H1 (cell line): ENCODE results near the gene USH2A. TPM values are rescaled to one million over a fixed set of nuclear protein-coding genes. Genes with fewer than 3 reads are reported as not detected.

Experiments used
- CTCF ChIA-PET: fragments of 300-600 bp; sonication (Branson Sonifier 250); formaldehyde crosslinking; loops from one replicate; lab custom pipeline; 2021; ENCODE audit not compliant: partially characterized antibody; lab: Charles Lee
- POLR2A ChIA-PET: fragments of 300-600 bp; sonication (Branson Sonifier 250); formaldehyde crosslinking; loops from one replicate; lab custom pipeline; 2021; ENCODE audit warnings: inconsistent platforms; ENCODE audit not compliant: partially characterized antibody; lab: Charles Lee
- DNase-seq, 2 experiments: peaks; one replicate each; pipeline versions ENCODE4 v3.0.0 to v3.0.0-alpha.2; 2010 to 2022; ENCODE audit warnings: low spot score in 2 of 2, low read depth in 1 of 2, mixed read lengths in 1 of 2
- FAIRE-seq: peaks from 2 replicates; lab custom pipeline; 2011; peaks lifted over from hg19 to GRCh38; lab: Jason Lieb, UNC
- H2AFZ ChIP-seq: 2 replicates; pipeline ENCODE4 v1.8.1; 2012; ENCODE audit warnings: low read length, inconsistent platforms
- H2AK5ac ChIP-seq: 2 replicates; pipeline ENCODE4 v1.6.1; 2013; ENCODE audit warnings: low read depth, low read length
- H2BK120ac ChIP-seq: replicated peaks from 2 replicates; pipeline ENCODE3; 2013; ENCODE audit warnings: low read depth, low read length, inconsistent platforms
- H2BK12ac ChIP-seq: 2 replicates; pipeline ENCODE4 v1.6.1; 2013; ENCODE audit warnings: low read depth, low read length
- H2BK15ac ChIP-seq: 2 replicates; pipeline ENCODE4 v1.6.1; 2013; ENCODE audit warnings: low read length
- H2BK20ac ChIP-seq: 2 replicates; pipeline ENCODE4 v1.6.1; 2013; ENCODE audit warnings: low read length
- H2BK5ac ChIP-seq: 2 replicates; pipeline ENCODE4 v1.6.1; 2013; ENCODE audit warnings: low read depth, low read length
- H3K14ac ChIP-seq: 2 replicates; pipeline ENCODE4 v1.6.1; 2013; ENCODE audit warnings: inconsistent platforms; ENCODE audit not compliant: insufficient read length
- H3K18ac ChIP-seq: 2 replicates; pipeline ENCODE4 v1.6.1; 2013; ENCODE audit warnings: low read length; ENCODE audit errors: extremely low read depth
- H3K23ac ChIP-seq: 2 replicates; pipeline ENCODE4 v1.6.1; 2013; ENCODE audit warnings: inconsistent platforms; ENCODE audit not compliant: insufficient read length
- H3K23me2 ChIP-seq: 2 replicates; pipeline ENCODE4 v1.6.1; 2013; ENCODE audit warnings: low read depth, low read length
- H3K27ac ChIP-seq: 2 replicates; pipeline ENCODE4 v1.6.1; 2011; ENCODE audit warnings: low read depth, low read length, inconsistent platforms
- H3K27me3 ChIP-seq, 4 experiments: replicated peaks in 1 of 4; 1 replicate in 1 of 4; 2 replicates in 3 of 4; pipeline versions ENCODE4 v1.6.1 to v1.8.1; 2011 to 2013; ENCODE audit warnings: low read length in 3 of 4, mild to moderate bottlenecking in 3 of 4, inconsistent platforms in 2 of 4, mixed read lengths in 2 of 4, moderate library complexity in 1 of 4; ENCODE audit not compliant: control insufficient read depth in 3 of 4, insufficient read depth in 3 of 4; ENCODE audit errors: extremely low read depth in 1 of 4
- H3K36me3 ChIP-seq, 4 experiments: 2 replicates each; pipeline versions ENCODE4 v1.6.1 to v1.8.1; 2011 to 2013; ENCODE audit warnings: mild to moderate bottlenecking in 4 of 4, low read length in 3 of 4, moderate library complexity in 2 of 4, control low read depth in 1 of 4, inconsistent platforms in 1 of 4; ENCODE audit not compliant: insufficient read depth in 4 of 4, control insufficient read depth in 2 of 4
- H3K4ac ChIP-seq: replicated peaks from 2 replicates; pipeline ENCODE3; 2013; ENCODE audit warnings: low read length, low read depth, mixed read lengths, inconsistent platforms; ENCODE audit not compliant: insufficient read length
- H3K4me1 ChIP-seq, 4 experiments: replicated peaks in 1 of 4; 1 replicate in 1 of 4; 2 replicates in 3 of 4; pipeline versions ENCODE4 v1.6.1 to v1.8.1; 2011 to 2013; ENCODE audit warnings: low read length in 3 of 4, inconsistent platforms in 2 of 4, mixed read lengths in 1 of 4; ENCODE audit not compliant: insufficient read depth in 4 of 4, control insufficient read depth in 3 of 4
- H3K4me2 ChIP-seq, 2 experiments: 2 replicates each; pipeline versions ENCODE4 v1.6.1 to v1.8.1; 2011 to 2013; ENCODE audit warnings: low read depth in 2 of 2, low read length in 2 of 2, control low read depth in 1 of 2, inconsistent platforms in 1 of 2, mild to moderate bottlenecking in 1 of 2; ENCODE audit not compliant: insufficient read depth in 1 of 2
- H3K4me3 ChIP-seq, 4 experiments: fragments of 200-600, 300-600 bp in 1 of 4; sonication (generic), shearing (Covaris generic), sonication (Bioruptor Twin) in 1 of 4; 2 replicates each; pipeline versions ENCODE4 v1.5.1 to v1.8.1; 2011 to 2016; ENCODE audit warnings: low read length in 4 of 4, low read depth in 3 of 4, control low read depth in 2 of 4, inconsistent platforms in 2 of 4, mild to moderate bottlenecking in 2 of 4, mixed read lengths in 1 of 4, moderate library complexity in 1 of 4; ENCODE audit not compliant: insufficient read depth in 2 of 4; ENCODE audit errors: extremely low read depth in 1 of 4
- H3K56ac ChIP-seq: replicated peaks from 2 replicates; pipeline ENCODE3; 2013; ENCODE audit warnings: low read depth, mild to moderate bottlenecking, mixed read lengths, low read length, inconsistent platforms; ENCODE audit not compliant: insufficient read length
- H3K79me1 ChIP-seq: 2 replicates; pipeline ENCODE4 v1.6.1; 2013; ENCODE audit warnings: low read depth, low read length, control low read depth
- H3K79me2 ChIP-seq, 2 experiments: 2 replicates each; pipeline versions ENCODE4 v1.6.1 to v1.8.1; 2012 to 2013; ENCODE audit warnings: low read length in 2 of 2, mild to moderate bottlenecking in 2 of 2, inconsistent platforms in 1 of 2; ENCODE audit not compliant: insufficient read depth in 2 of 2, control insufficient read depth in 1 of 2
- H3K9ac ChIP-seq, 4 experiments: replicated peaks in 1 of 4; 1 replicate in 1 of 4; 2 replicates in 3 of 4; pipeline versions ENCODE4 v1.6.1 to v1.8.1; 2011 to 2013; ENCODE audit warnings: low read depth in 3 of 4, low read length in 3 of 4, control low read depth in 2 of 4, mild to moderate bottlenecking in 2 of 4, moderate library complexity in 2 of 4, inconsistent platforms in 1 of 4; ENCODE audit errors: extremely low read depth in 1 of 4
- H3K9me3 ChIP-seq, 2 experiments: 2 replicates each; pipeline versions ENCODE4 v1.6.1 to v1.8.1; 2012 to 2013; ENCODE audit warnings: mild to moderate bottlenecking in 2 of 2, moderate library complexity in 2 of 2, control low read depth in 1 of 2, inconsistent platforms in 1 of 2, low read depth in 1 of 2, low read length in 1 of 2, mixed read lengths in 1 of 2; ENCODE audit not compliant: insufficient read depth in 2 of 2
- H4K20me1 ChIP-seq, 2 experiments: replicated peaks in 1 of 2; 2 replicates each; pipeline versions ENCODE3 to v1.8.1; 2011 to 2013; ENCODE audit warnings: inconsistent platforms in 2 of 2, low read length in 2 of 2, mild to moderate bottlenecking in 1 of 2; ENCODE audit not compliant: insufficient read depth in 2 of 2, control insufficient read depth in 1 of 2
- H4K5ac ChIP-seq: 2 replicates; pipeline ENCODE4 v1.6.1; 2013; ENCODE audit warnings: low read length, low read depth, mixed read lengths, inconsistent platforms; ENCODE audit not compliant: insufficient read length
- H4K8ac ChIP-seq: 2 replicates; pipeline ENCODE4 v1.8.0; 2013; ENCODE audit warnings: mild to moderate bottlenecking, moderate library complexity, low read length, inconsistent platforms; ENCODE audit not compliant: insufficient read depth; ENCODE audit errors: extremely low read depth
- H4K91ac ChIP-seq: replicated peaks from 2 replicates; pipeline ENCODE3; 2013; ENCODE audit warnings: low read length, mixed read lengths, inconsistent platforms; ENCODE audit not compliant: insufficient read length
- EP300 ChIP-seq, 2 experiments: IDR thresholded peaks; 1 replicate in 1 of 2; 2 replicates in 1 of 2; pipeline ENCODE4 v1.6.1; 2011 to 2012; ENCODE audit warnings: low read depth in 2 of 2, low read length in 2 of 2, mild to moderate bottlenecking in 2 of 2, borderline replicate concordance in 1 of 2, inconsistent platforms in 1 of 2, moderate library complexity in 1 of 2
- GABPA ChIP-seq: IDR thresholded peaks from 2 replicates; pipeline ENCODE4 v1.6.1; 2011; ENCODE audit warnings: mild to moderate bottlenecking, low read length, moderate library complexity, borderline replicate concordance; ENCODE audit not compliant: insufficient read depth
- HDAC2 ChIP-seq, 2 experiments: fragments of 300-600 bp in 1 of 2; sonication (generic) in 1 of 2; IDR thresholded peaks; 2 replicates each; pipeline ENCODE4 v1.6.1; 2011 to 2012; ENCODE audit warnings: low read depth in 2 of 2, low read length in 2 of 2, mild to moderate bottlenecking in 2 of 2, moderate library complexity in 2 of 2, borderline replicate concordance in 1 of 2, inconsistent platforms in 1 of 2
- MAFK ChIP-seq: IDR thresholded peaks from 2 replicates; pipeline ENCODE4 v1.6.1; 2012; ENCODE audit warnings: low read depth, mild to moderate bottlenecking, improper control_type of control experiment, low read length
- SIN3A ChIP-seq, 2 experiments: IDR thresholded peaks in 1 of 2; conservative IDR thresholded peaks in 1 of 2; 2 replicates each; pipeline ENCODE4 v1.6.1; 2011 to 2012; ENCODE audit warnings: low read length in 2 of 2, improper control_type of control experiment in 1 of 2, low read depth in 1 of 2, mild to moderate bottlenecking in 1 of 2
- SP4 ChIP-seq: IDR thresholded peaks from 2 replicates; pipeline ENCODE4 v1.6.1; 2012; ENCODE audit warnings: low read length, inconsistent platforms
- WGBS, 2 experiments: shearing (Covaris generic) in 1 of 2; methylation state at CpG; one replicate each; pipeline versions ENCODE4 v1.1.6 to v1.1.7; 2013 to 2015; ENCODE audit warnings: low lambda C conversion rate in 2 of 2, mixed read lengths in 2 of 2, inconsistent platforms in 1 of 2, low coverage in 1 of 2, missing lambda C conversion rate in 1 of 2; ENCODE audit not compliant: insufficient replicate concordance in 2 of 2, insufficient coverage in 1 of 2, insufficient read length in 1 of 2; ENCODE audit errors: extremely low coverage in 1 of 2, missing lambda C conversion rate in 1 of 2; 5-methylcytosine and 5-hydroxymethylcytosine counted together
- polyA plus RNA-seq, 7 experiments: library from polyadenylated mRNA; depleted of rRNA in 3 of 7; stranded (reverse) in 5 of 7; unstranded in 2 of 7; fragments of >200 nt in 5 of 7; fragments of 200-250 nt in 2 of 7; gene quantifications; 1 replicate in 5 of 7; 2 replicates in 1 of 7; 4 replicates in 1 of 7; pipeline versions ENCODE4 v1.2.1 to v1.2.3, GENCODE V29; 2011 to 2013; ENCODE audit warnings: missing spikeins in 2 of 7, mixed read lengths in 2 of 7
- total RNA-seq: library from RNA; stranded (reverse); fragmentation: NEBNext Ultra II Directional; extraction: Animal tissue kit (Norgen Biotek cat#: 25700); gene quantifications from 2 replicates; pipeline ENCODE4 v1.2.1, GENCODE V29; 2021
- TF ChIP-seq, protein P1 (sequence below): IDR thresholded peaks from 2 replicates; pipeline ENCODE4 v1.6.1; 2012; ENCODE audit warnings: inconsistent platforms

USH2A gene
- total and polyA plus RNA-seq, 2 of the 8 experiments (the other 6 are each of a cell fraction or from before 2014, with no cell fraction given), result 0.02 to 0.17 TPM

DNA sequence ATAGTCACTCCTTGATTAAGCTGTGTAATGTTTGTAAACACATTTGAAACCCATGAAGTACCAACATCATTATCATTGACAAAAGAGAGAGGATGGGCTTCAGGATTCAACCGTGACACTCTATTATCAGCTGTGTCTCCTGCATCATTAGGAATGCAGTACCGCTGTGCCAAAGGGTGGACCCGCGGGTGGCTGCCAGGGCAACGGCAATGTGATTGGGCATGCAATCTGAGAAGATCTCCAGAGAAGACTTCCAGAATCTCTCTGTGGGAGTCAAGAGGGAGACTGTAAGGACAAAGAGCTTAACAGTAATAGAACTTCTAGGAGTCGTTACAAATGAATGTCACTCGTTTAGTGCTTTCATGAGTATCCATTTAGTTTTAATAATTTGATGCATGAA lies 97.9 kb downstream of the USH2A start:
- no peak overlapping the region for H3K56ac ChIP-seq
- H3K4me2 ChIP-seq, result no peak overlapping the region
- FAIRE-seq, result no peak
- H2AK5ac ChIP-seq, result no peak overlapping the region
- no peak overlapping the region for H3K14ac ChIP-seq
- no peak overlapping the region for H3K4ac ChIP-seq
- H3K27me3 ChIP-seq, result no peaks in the 10 kb centered on the region
- no peaks in the 10 kb centered on the region for H4K20me1 ChIP-seq
- H3K79me2 ChIP-seq, result no peaks in the 10 kb centered on the region
- CTCF ChIA-PET, result interaction anchor here (0.9 kb wide), 1 partner anchor 15 kb away, joined by 5 read pairs; no protein-coding TSS in a partner anchor
- H3K4me3 ChIP-seq, result no peak overlapping the region
- no peak overlapping the region for H2BK5ac ChIP-seq
- H3K79me1 ChIP-seq, result no peaks in the 10 kb centered on the region
- H4K8ac ChIP-seq, result no peak overlapping the region
- TF ChIP-seq EP300 (IDR thresholded peaks at IDR 0.05; ENCODE audit: borderline replicate concordance in 1 of 2, low read depth in 2 of 2, low read length in 2 of 2) (no peak), MAFK (no peak), GABPA (no peak), SP4 (no peak), SIN3A (conservative IDR thresholded peaks at IDR 0.05 in 1 of 2, IDR thresholded peaks at IDR 0.05 in 1 of 2; ENCODE audit: low read depth in 1 of 2, low read length in 2 of 2) (no peak), HDAC2 (IDR thresholded peaks at IDR 0.05; ENCODE audit: borderline replicate concordance in 1 of 2, low read depth in 2 of 2, low read length in 2 of 2) (no peak)
- TF ChIP-seq, protein P1, sequence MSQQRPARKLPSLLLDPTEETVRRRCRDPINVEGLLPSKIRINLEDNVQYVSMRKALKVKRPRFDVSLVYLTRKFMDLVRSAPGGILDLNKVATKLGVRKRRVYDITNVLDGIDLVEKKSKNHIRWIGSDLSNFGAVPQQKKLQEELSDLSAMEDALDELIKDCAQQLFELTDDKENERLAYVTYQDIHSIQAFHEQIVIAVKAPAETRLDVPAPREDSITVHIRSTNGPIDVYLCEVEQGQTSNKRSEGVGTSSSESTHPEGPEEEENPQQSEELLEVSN, result no peak
- H2AFZ ChIP-seq, result no peak overlapping the region
- H2BK120ac ChIP-seq, result no peak overlapping the region
- no peaks in the 10 kb centered on the region for H3K36me3 ChIP-seq
- H2BK12ac ChIP-seq, result no peak overlapping the region
- H3K27ac ChIP-seq, result no peak overlapping the region
- no peaks in the 10 kb centered on the region for H3K4me1 ChIP-seq
- WGBS, 2 experiments, result 97% methylated on average over 7 of the region's 7 CpGs; no CpG with 5 or more reads in 1 of the 2 experiments
- H3K9me3 ChIP-seq, result no peaks in the 10 kb centered on the region
- no peak overlapping the region for H3K9ac ChIP-seq
- POLR2A ChIA-PET, result no interaction called here
- no peak for DNase-seq
- H2BK20ac ChIP-seq, result no peak overlapping the region
- no peak overlapping the region for H3K18ac ChIP-seq
- H3K23me2 ChIP-seq, result no peaks in the 10 kb centered on the region
- H4K5ac ChIP-seq, result no peak overlapping the region
- H4K91ac ChIP-seq, result no peak overlapping the region
- no peak overlapping the region for H2BK15ac ChIP-seq
- H3K23ac ChIP-seq, result no peak overlapping the region
